ENCODE measurements around the gene PCDH7.

PCDH7 gene

DNA sequence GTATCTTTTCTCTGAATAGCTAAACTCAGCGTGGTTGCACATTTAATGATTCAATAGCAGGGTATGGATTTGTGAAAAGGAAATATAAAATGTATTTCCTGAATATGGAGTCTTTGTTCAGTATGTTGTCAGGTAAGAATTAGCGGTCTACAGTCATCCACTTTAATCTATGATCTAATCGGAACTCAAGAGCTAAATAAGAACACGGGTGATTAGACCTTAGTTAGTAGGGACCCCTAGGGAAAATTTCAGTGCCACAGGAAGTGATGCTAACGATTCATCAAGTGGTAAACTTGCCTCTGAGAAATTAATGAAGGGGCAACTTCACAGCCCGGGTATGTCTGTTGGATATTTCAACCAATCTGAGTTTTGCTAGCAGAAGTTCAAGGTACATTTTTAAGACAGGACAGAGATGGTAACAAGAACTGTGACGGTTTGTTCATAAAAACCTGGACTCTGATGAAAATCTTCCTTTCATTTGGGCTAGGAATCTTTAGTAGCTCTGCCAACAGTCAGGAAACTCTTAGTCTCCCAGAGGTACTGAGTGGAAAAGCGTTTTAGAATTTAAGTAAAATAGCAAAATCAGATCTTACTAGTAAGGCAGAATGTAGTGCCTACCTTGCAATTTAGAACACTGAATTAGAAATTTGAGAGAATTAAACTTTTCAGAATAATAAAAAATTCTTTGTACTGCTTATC is 47.1 kb downstream of the PCDH7 start:
- peaks cover 18% of the 10 kb centered on the region for H3K4me1 ChIP-seq (ENCODE audit: insufficient read depth, low read length)
- no peak overlapping the region for H3K27ac ChIP-seq (ENCODE audit: low read depth, low read length)
- H3K9ac ChIP-seq (ENCODE audit: low read length): no peak overlapping the region
- H3K4me3 ChIP-seq (ENCODE audit: low read depth in 1 of 2, low read length in 2 of 2): no peak overlapping the region
- H3K27me3 ChIP-seq (ENCODE audit: control insufficient read depth in 1 of 2, insufficient read depth in 2 of 2, low read length in 2 of 2): no peaks in the 10 kb centered on the region
- H3K9me3 ChIP-seq (ENCODE audit: low read length): no peaks in the 10 kb centered on the region
- H3K36me3 ChIP-seq (ENCODE audit: insufficient read depth, low read length): no peaks in the 10 kb centered on the region

DNA sequence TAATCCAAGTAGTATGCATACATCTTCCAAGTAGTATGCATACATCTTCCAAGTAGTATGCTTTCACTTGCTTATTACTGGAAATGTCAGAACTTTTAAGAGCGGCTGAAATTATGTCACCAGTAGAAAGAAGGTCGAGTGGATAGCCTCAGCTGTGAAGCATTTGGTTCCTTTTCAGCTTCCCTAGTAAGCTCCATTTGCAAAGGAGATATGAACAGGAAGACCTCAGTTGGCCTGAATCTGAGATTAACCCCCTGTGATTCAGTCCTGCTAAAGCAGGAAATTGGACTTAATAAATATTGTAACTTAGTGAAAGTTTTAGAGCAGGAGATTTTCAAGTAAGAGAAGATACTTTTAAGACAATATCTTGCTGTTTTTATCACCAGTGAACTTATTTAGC is 48.1 kb downstream of the PCDH7 start:
- H3K36me3 ChIP-seq (ENCODE audit: insufficient read depth, low read length): no peaks in the 10 kb centered on the region
- H3K27me3 ChIP-seq (ENCODE audit: control insufficient read depth in 1 of 2, insufficient read depth in 2 of 2, low read length in 2 of 2): no peaks in the 10 kb centered on the region
- H3K4me1 ChIP-seq (ENCODE audit: insufficient read depth, low read length): peaks cover 13% of the 10 kb centered on the region

DNA sequence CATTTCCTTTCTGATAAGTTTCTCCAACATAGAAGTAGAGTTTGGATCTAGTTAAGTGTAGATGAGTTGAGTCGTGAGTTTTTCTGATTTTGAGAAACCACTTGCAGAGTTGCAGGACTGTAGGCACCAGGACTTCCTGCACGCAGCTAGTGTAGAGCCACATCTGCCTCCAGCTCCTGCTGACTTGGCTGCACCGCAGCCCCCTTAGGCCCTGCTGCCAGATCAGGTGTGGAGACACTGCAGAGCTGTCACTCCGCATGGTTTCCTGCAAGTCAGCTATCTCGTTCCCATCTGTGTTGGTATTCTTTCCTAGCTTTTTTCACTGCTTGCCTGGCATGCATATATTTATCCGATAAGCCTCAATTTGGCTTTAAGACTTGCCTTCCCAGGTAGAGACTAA is 48.9 kb downstream of the PCDH7 start:
- Histone ChIP-seq H3K27ac (ENCODE audit: low read depth, low read length) (no peak overlapping the region), H3K9ac (ENCODE audit: low read length) (no peak overlapping the region), H3K36me3 (ENCODE audit: insufficient read depth, low read length) (no peaks in the 10 kb centered on the region), H3K9me3 (ENCODE audit: low read length) (no peaks in the 10 kb centered on the region), H3K4me3 (ENCODE audit: low read depth in 1 of 2, low read length in 2 of 2) (no peak overlapping the region), H3K4me1 (ENCODE audit: insufficient read depth, low read length) (peaks cover 12% of the 10 kb centered on the region), H3K27me3 (ENCODE audit: control insufficient read depth in 1 of 2, insufficient read depth in 2 of 2, low read length in 2 of 2) (no peaks in the 10 kb centered on the region)

More for the DNA sequence above, 48.1 kb downstream of the PCDH7 start:
- no peak overlapping the region for H3K27ac ChIP-seq (ENCODE audit: low read depth, low read length)
- H3K4me3 ChIP-seq (ENCODE audit: low read depth in 1 of 2, low read length in 2 of 2): no peak overlapping the region
- no peak overlapping the region for H3K9ac ChIP-seq (ENCODE audit: low read length)
- no peaks in the 10 kb centered on the region for H3K9me3 ChIP-seq (ENCODE audit: low read length)

DNA sequence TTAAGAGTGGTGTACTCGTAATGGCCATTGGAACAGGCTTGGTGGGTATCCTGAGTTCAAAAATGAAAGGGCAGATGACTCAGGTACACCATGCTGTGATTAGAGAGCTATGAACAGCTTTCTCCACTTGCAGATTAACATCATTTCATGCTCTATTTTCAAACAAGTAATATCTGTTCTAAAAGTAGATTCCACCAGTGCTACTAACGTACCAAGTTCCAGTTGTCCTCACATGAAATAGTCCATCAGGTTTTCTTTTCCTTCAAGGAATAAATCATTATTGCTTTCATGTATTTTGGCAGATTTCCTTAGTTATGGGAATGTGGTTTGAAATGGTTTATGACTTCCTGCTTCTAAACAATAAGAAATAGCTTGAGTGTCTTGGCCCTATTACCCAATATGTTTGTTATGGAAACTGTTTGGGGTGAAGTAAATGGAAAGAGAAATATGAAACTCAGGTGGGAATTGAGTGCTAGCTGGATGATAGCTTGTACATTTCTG is 49.9 kb downstream of the PCDH7 start:
- Histone ChIP-seq H3K4me3 (ENCODE audit: low read depth in 1 of 2, low read length in 2 of 2) (no peak overlapping the region), H3K36me3 (ENCODE audit: insufficient read depth, low read length) (no peaks in the 10 kb centered on the region), H3K4me1 (ENCODE audit: insufficient read depth, low read length) (peaks cover 12% of the 10 kb centered on the region), H3K9me3 (ENCODE audit: low read length) (no peaks in the 10 kb centered on the region), H3K27me3 (ENCODE audit: control insufficient read depth in 1 of 2, insufficient read depth in 2 of 2, low read length in 2 of 2) (no peaks in the 10 kb centered on the region), H3K9ac (ENCODE audit: low read length) (no peak overlapping the region), H3K27ac (ENCODE audit: low read depth, low read length) (no peak overlapping the region)

DNA sequence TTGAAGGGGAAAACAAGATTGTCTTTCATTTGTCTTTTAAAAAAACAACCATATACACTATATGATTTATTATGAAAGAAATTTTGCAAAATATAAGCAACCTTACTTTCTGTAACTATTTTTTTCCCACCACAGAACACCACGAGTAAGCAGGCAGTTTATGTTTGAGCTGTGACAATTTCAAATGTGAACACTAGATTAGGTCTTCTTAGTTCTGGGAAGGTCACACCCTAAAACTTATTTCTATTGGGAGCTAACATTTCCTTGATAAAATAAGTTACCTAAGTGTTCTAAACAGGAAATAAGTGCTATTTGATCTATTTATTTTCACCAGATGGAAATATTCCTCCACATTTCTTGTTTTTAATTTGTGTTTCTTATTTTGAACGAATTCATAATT is 50.6 kb downstream of the PCDH7 start:
- Histone ChIP-seq H3K4me1 (ENCODE audit: insufficient read depth, low read length) (peaks cover 12% of the 10 kb centered on the region), H3K9me3 (ENCODE audit: low read length) (no peaks in the 10 kb centered on the region), H3K4me3 (ENCODE audit: low read depth in 1 of 2, low read length in 2 of 2) (no peak overlapping the region), H3K36me3 (ENCODE audit: insufficient read depth, low read length) (no peaks in the 10 kb centered on the region), H3K27me3 (ENCODE audit: control insufficient read depth in 1 of 2, insufficient read depth in 2 of 2, low read length in 2 of 2) (no peaks in the 10 kb centered on the region), H3K9ac (ENCODE audit: low read length) (no peak overlapping the region), H3K27ac (ENCODE audit: low read depth, low read length) (no peak overlapping the region)

DNA sequence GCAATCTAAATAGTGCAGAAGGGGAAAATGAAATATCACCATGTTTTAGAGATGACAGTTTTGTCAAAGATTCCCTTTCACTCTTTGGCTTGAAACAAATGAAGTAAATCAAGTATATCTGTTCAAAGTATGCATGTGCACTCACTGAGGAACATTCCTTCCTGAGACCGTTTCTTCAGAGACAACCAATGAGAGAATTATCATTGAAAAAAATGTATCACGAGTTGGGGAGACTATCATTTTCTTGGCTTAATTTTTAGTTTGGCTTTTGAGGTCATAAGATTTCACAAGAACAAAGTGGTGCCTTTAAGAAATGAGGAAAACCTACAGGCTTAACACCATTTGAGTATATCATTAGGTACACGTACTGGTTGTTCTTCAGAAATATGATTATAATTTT is 56.3 kb downstream of the PCDH7 start:
- no peaks in the 10 kb centered on the region for H3K9me3 ChIP-seq (ENCODE audit: low read length)
- no peak overlapping the region for H3K9ac ChIP-seq (ENCODE audit: low read length)
- no peaks in the 10 kb centered on the region for H3K36me3 ChIP-seq (ENCODE audit: insufficient read depth, low read length)
- H3K27me3 ChIP-seq (ENCODE audit: control insufficient read depth in 1 of 2, insufficient read depth in 2 of 2, low read length in 2 of 2): no peaks in the 10 kb centered on the region
- H3K4me3 ChIP-seq (ENCODE audit: low read depth in 1 of 2, low read length in 2 of 2): no peak overlapping the region
- peaks cover 6% of the 10 kb centered on the region for H3K4me1 ChIP-seq (ENCODE audit: insufficient read depth, low read length)
- H3K27ac ChIP-seq (ENCODE audit: low read depth, low read length): no peak overlapping the region

DNA sequence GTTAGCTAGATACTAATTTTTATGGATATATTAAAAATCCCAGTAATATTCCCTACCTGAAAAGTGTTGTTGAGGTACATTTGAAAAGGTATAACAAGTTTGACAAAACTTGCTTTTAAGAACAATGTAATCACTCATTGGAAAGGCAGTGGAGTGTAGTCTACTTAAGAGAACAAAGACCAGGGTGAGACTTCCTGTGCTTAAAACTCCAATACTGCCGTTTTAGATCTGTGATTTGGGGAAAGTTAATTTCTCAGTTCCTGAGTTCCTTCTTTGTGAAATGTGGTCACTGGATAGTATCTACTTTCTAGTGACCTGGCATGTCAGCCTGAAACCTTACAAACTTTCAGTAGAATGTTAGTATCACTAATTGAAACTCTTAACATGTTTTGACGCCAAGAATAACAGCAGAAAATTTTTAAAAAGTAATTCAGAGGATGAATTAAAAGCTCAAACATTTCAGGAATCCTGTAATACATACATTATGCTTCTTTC is 56.8 kb downstream of the PCDH7 start:
- Histone ChIP-seq H3K36me3 (ENCODE audit: insufficient read depth, low read length) (no peaks in the 10 kb centered on the region), H3K9ac (ENCODE audit: low read length) (no peak overlapping the region), H3K4me1 (ENCODE audit: insufficient read depth, low read length) (peaks cover 6% of the 10 kb centered on the region), H3K27ac (ENCODE audit: low read depth, low read length) (no peak overlapping the region), H3K9me3 (ENCODE audit: low read length) (no peaks in the 10 kb centered on the region), H3K27me3 (ENCODE audit: control insufficient read depth in 1 of 2, insufficient read depth in 2 of 2, low read length in 2 of 2) (no peaks in the 10 kb centered on the region), H3K4me3 (ENCODE audit: low read depth in 1 of 2, low read length in 2 of 2) (no peak overlapping the region)
